Fibroblast of pulmonary artery (primary cell): ENCODE results near the gene SDK1.
"Not testable (repeated sequence)": the region's sequence is repeated elsewhere in the genome, so short reads cannot be mapped to it uniquely, and the experiment has no call there.

Experiments
- DNase-seq: peaks from one replicate; pipeline ENCODE4 v3.0.0-alpha.2; 2010; ENCODE audit warnings: low read depth
- H3K4me3 ChIP-seq: replicated peaks from 2 replicates; pipeline ENCODE4 v1.5.1; 2011; ENCODE audit warnings: low read depth, mild to moderate bottlenecking, control low read depth, low read length, moderate library complexity
- TF ChIP-seq, protein P1 (sequence below): IDR thresholded peaks from 2 replicates; pipeline ENCODE4 v1.5.1; 2011; ENCODE audit warnings: mild to moderate bottlenecking, control low read depth, low read length, inconsistent platforms; ENCODE audit errors: missing control alignments

Gene SDK1

DNA sequence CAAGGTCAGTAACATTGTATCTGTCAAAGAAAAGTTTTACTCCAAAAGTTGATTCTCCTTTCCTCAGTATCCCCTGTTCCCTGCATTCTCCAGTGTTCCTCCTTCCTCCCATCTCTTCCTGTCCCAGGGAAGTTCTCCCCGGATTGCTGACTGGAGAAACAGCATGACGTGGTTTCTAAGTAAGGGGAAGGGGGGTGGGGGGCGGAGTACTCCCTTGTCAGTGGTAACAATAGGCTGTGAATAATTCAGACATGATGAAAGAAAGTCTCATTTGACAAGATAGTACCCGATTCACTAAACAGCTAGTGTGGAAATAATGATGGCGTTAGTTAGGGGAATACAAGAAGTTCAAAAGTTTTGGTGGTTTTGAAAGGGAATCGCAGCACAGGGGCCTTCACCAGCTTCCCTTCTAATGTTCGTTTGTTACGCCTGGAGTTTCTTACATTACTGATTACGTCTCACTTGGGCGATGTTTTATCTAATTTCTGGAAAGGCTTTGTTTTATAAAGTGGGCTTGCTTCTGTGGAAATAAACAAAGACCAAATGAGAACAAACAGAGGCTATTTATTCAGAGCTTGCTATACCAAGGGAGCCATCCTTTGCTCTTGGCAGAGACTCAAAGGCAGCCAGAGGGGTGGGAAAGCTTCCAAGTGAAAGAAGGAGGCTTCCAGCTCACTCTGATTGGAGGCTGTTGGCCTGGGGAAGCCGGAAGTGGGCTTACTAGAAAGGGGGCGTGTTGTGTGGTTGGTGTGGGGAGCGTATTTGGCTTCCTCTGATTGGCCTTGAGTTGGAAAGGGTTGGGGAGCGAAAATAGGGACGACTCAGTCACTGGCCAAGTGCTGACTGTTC, 453.7 kb downstream of the SDK1 start:
- TF ChIP-seq, protein P1, sequence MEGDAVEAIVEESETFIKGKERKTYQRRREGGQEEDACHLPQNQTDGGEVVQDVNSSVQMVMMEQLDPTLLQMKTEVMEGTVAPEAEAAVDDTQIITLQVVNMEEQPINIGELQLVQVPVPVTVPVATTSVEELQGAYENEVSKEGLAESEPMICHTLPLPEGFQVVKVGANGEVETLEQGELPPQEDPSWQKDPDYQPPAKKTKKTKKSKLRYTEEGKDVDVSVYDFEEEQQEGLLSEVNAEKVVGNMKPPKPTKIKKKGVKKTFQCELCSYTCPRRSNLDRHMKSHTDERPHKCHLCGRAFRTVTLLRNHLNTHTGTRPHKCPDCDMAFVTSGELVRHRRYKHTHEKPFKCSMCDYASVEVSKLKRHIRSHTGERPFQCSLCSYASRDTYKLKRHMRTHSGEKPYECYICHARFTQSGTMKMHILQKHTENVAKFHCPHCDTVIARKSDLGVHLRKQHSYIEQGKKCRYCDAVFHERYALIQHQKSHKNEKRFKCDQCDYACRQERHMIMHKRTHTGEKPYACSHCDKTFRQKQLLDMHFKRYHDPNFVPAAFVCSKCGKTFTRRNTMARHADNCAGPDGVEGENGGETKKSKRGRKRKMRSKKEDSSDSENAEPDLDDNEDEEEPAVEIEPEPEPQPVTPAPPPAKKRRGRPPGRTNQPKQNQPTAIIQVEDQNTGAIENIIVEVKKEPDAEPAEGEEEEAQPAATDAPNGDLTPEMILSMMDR: no peak
- DNase-seq: peak; percentile 80
- peak overlapping the region; percentile 10 for H3K4me3 ChIP-seq

GRCh38 chr7:3755778-3756453, 454.9 kb downstream of the SDK1 start:
- not testable (repeated sequence) for DNase-seq, H3K4me3 ChIP-seq

DNA sequence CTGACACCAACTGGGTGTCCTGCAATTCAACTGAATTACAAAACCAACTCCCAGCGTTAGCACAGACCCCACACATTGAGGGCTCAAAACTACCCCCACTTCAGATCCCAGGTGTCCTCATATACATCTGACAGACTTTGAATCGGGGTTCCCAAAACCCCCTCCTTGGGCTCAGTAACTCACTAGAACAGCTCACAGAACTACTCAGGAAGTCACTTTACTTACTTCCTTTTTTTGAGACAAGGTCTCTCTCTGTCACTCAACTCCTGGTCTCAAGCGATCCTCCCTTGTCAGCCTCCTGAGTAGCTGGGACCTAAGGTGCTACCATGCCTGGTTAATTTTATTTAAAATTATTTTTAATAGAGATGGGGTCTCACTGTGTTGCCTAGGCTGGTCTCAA, 456.0 kb downstream of the SDK1 start:
- DNase-seq: no peak
- TF ChIP-seq, protein P1: no peak
- no peak overlapping the region for H3K4me3 ChIP-seq

- no peak overlapping the region for H3K4me3 ChIP-seq
- TF ChIP-seq, protein P1: no peak
- DNase-seq: no peak
Measured at GRCh38 chr7:3760651-3761050, 459.6 kb downstream of the SDK1 start.

- no peak overlapping the region for H3K4me3 ChIP-seq
- no peak for DNase-seq
- TF ChIP-seq, protein P1: no peak
Measured at GRCh38 chr7:3762146-3762831, 461.2 kb downstream of the SDK1 start.

- TF ChIP-seq, protein P1: no peak
- H3K4me3 ChIP-seq: no peak overlapping the region
- no peak for DNase-seq
Measured at GRCh38 chr7:3767917-3768777, 467.1 kb downstream of the SDK1 start.
